ENCODE data around the gene WNT5B. TPM values are rescaled to one million over a fixed set of nuclear protein-coding genes. Genes with fewer than 3 reads are reported as not detected.
A peak's percentile ranks its signal among the peaks of the same experiment; 100 is the strongest.
"Not testable (repeated sequence)": the region's sequence is repeated elsewhere in the genome, so short reads cannot be mapped to it uniquely, and the experiment has no call there.

Gene WNT5B
- total RNA-seq, 2 experiments from 2014 or later: 0.86 to 14.7 TPM

- no TSS peak for BruUV-seq (replicated peaks)
- no peaks in the 10 kb centered on the region for H3K9me3 ChIP-seq (ENCODE audit: low read length)
- H3K27ac ChIP-seq (ENCODE audit: low read depth, low read length, poor library complexity, severe bottlenecking): peak overlapping the region; percentile 80
- peak overlapping the region; percentile 72 for H3K4me3 ChIP-seq (ENCODE audit: low read depth, low read length, poor library complexity, severe bottlenecking)
- TF ChIP-seq CTCF (conservative IDR thresholded peaks at IDR 0.05; ENCODE audit: low read length) (no peak), EZH2phosphoT487 (IDR thresholded peaks at IDR 0.05; ENCODE audit: borderline replicate concordance, low read depth, low read length) (no peak)
- no peaks in the 10 kb centered on the region for H3K9me2 ChIP-seq (ENCODE audit: insufficient read depth, low read length)
- CTCF ChIA-PET (ENCODE audit: unreplicated experiment): no interaction called here
- H3K79me2 ChIP-seq (ENCODE audit: insufficient read depth, low read depth, low read length): peaks cover 41% of the 10 kb centered on the region
- peak overlapping the region; percentile 95 for H3K4me2 ChIP-seq (ENCODE audit: low read length)
- peaks cover 20% of the 10 kb centered on the region for H3K36me3 ChIP-seq (ENCODE audit: insufficient read depth, low read length)
- POLR2A ChIA-PET: no interaction called here
- H2AFZ ChIP-seq (ENCODE audit: low read length): peak overlapping the region; percentile 89; the same call in 1 of the 2 replicates
- intact Hi-C loops (cut with micrococcal nuclease; ENCODE audit: unreplicated experiment): loop anchor here (10.0 kb wide), 2 partner anchors 601 to 841 kb away; partner anchors contain the start of genes ERC1 and WNK1
- H4K20me1 ChIP-seq (ENCODE audit: insufficient read depth, low read length): peaks cover 13% of the 10 kb centered on the region
- DNase-seq (ENCODE audit: low spot score): no peak
- H3K4me1 ChIP-seq (ENCODE audit: insufficient read depth, low read length, poor library complexity, severe bottlenecking): peaks cover 29% of the 10 kb centered on the region
Measured at GRCh38 chr12:1595690-1596347, 33.2 kb upstream of the WNT5B start.

DNA sequence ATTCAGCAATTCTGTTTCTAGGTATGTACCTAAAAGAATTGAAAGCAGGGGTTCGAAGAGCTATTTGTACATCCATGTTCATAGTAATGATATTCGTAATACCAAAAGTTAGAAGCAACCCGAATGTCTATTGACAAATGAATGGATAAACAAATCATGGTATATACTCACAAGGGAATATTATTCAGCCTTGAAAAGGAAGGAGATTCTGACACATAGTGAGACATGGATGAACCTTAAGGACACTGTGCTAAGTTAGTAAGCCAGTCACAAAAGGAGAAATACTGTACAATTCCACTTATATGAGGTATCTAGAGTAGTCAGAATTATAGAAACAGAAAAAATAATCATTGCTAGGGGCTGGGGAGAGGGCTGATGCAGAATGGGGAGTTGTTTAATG is 30.3 kb upstream of the WNT5B start:
- Histone ChIP-seq H3K4me2 (ENCODE audit: low read length) (no peak overlapping the region), H3K36me3 (ENCODE audit: insufficient read depth, low read length) (no peaks in the 10 kb centered on the region), H3K27ac (ENCODE audit: low read depth, low read length, poor library complexity, severe bottlenecking) (no peak overlapping the region), H3K4me1 (ENCODE audit: insufficient read depth, low read length, poor library complexity, severe bottlenecking) (peaks cover 47% of the 10 kb centered on the region), H2AFZ (ENCODE audit: low read length) (no peak overlapping the region), H4K20me1 (ENCODE audit: insufficient read depth, low read length) (no peaks in the 10 kb centered on the region), H3K4me3 (ENCODE audit: low read depth, low read length, poor library complexity, severe bottlenecking) (no peak overlapping the region), H3K9me2 (ENCODE audit: insufficient read depth, low read length) (no peaks in the 10 kb centered on the region), H3K79me2 (ENCODE audit: insufficient read depth, low read depth, low read length) (peaks cover 12% of the 10 kb centered on the region; the same call in 1 of the 2 replicates), H3K9me3 (ENCODE audit: low read length) (no peaks in the 10 kb centered on the region)
- intact Hi-C loops (cut with micrococcal nuclease; ENCODE audit: unreplicated experiment): loop anchor here (10.0 kb wide), 2 partner anchors 604 to 844 kb away; partner anchors contain the start of genes ERC1 and WNK1
- ChIA-PET POLR2A (interaction anchor here (0.6 to 0.9 kb wide), 2 partner anchors 9 to 783 kb away, joined by 3 to 4 read pairs; no protein-coding TSS in a partner anchor), CTCF (ENCODE audit: unreplicated experiment) (no interaction called here)
- TF ChIP-seq CTCF (conservative IDR thresholded peaks at IDR 0.05; ENCODE audit: low read length) (no peak), EZH2phosphoT487 (IDR thresholded peaks at IDR 0.05; ENCODE audit: borderline replicate concordance, low read depth, low read length) (no peak)
- BruUV-seq (replicated peaks): no TSS peak
- no peak for DNase-seq (ENCODE audit: low spot score)

- H3K27ac ChIP-seq (ENCODE audit: low read depth, low read length, poor library complexity, severe bottlenecking); H3K36me3 ChIP-seq (ENCODE audit: insufficient read depth, low read length); intact Hi-C loops (cut with micrococcal nuclease; ENCODE audit: unreplicated experiment); H3K79me2 ChIP-seq (ENCODE audit: insufficient read depth, low read depth, low read length); BruUV-seq (replicated peaks); CTCF ChIA-PET (ENCODE audit: unreplicated experiment); H3K4me2 ChIP-seq (ENCODE audit: low read length); DNase-seq (ENCODE audit: low spot score); H3K4me3 ChIP-seq (ENCODE audit: low read depth, low read length, poor library complexity, severe bottlenecking); H4K20me1 ChIP-seq (ENCODE audit: insufficient read depth, low read length); H3K9me2 ChIP-seq (ENCODE audit: insufficient read depth, low read length); H3K9me3 ChIP-seq (ENCODE audit: low read length): not testable (repeated sequence)
- POLR2A ChIA-PET: interaction anchor here (0.5 to 3.7 kb wide), 3 partner anchors 10 to 362 kb away, joined by 4 to 31 read pairs (median 5); no protein-coding TSS in a partner anchor
- H2AFZ ChIP-seq (ENCODE audit: low read length): peak overlapping the region; percentile 96; the same call in 1 of the 2 replicates
- H3K4me1 ChIP-seq (ENCODE audit: insufficient read depth, low read length, poor library complexity, severe bottlenecking): peaks cover 43% of the 10 kb centered on the region
Measured at GRCh38 chr12:1602706-1603105, 26.3 kb upstream of the WNT5B start.
